Osteocyte (in vitro differentiated cells): ENCODE measurements around the gene OXSR1. TPM values are rescaled to one million over a fixed set of nuclear protein-coding genes. Genes with fewer than 3 reads are reported as not detected.
A peak's percentile ranks its signal among the peaks of the same experiment; 100 is the strongest.

Experiments used
- DNase-seq: peaks from one replicate; pipeline ENCODE4 v3.0.0; 2021; ENCODE audit warnings: mixed read lengths; ENCODE audit not compliant: unreplicated experiment; ENCODE audit errors: extremely low spot score
- H3K27ac Mint-ChIP-seq: one replicate; pipeline ENCODE4 v1.8.0; 2021; ENCODE audit warnings: mild to moderate bottlenecking, mixed read lengths; ENCODE audit not compliant: unreplicated experiment
- H3K27me3 Mint-ChIP-seq: one replicate; pipeline ENCODE4 v1.8.0; 2021; ENCODE audit warnings: mixed read lengths; ENCODE audit not compliant: unreplicated experiment
- H3K36me3 Mint-ChIP-seq: one replicate; pipeline ENCODE4 v1.8.0; 2021; ENCODE audit warnings: mixed read lengths; ENCODE audit not compliant: unreplicated experiment
- H3K4me1 Mint-ChIP-seq: one replicate; pipeline ENCODE4 v1.8.0; 2021; ENCODE audit warnings: mixed read lengths; ENCODE audit not compliant: unreplicated experiment
- H3K4me3 Mint-ChIP-seq: one replicate; pipeline ENCODE4 v1.8.0; 2021; ENCODE audit warnings: mild to moderate bottlenecking, moderate library complexity, mixed read lengths; ENCODE audit not compliant: unreplicated experiment
- H3K9me3 Mint-ChIP-seq: one replicate; pipeline ENCODE4 v1.8.0; 2021; ENCODE audit warnings: mixed read lengths; ENCODE audit not compliant: unreplicated experiment
- total RNA-seq: library from RNA; stranded (reverse); gene quantifications from 2 replicates; pipeline ENCODE4 v1.2.1, GENCODE V29; 2021
- TF ChIP-seq, protein P1 (sequence below): fragments of 200-600 bp; sonication (generic); IDR thresholded peaks from 2 replicates; pipeline ENCODE4 v1.5.0; 2021; ENCODE audit warnings: antibody characterized with exemption, mild to moderate bottlenecking, moderate library complexity

Gene OXSR1
- total RNA-seq, 1 donor from 2014 or later, result 57.8 TPM

DNA sequence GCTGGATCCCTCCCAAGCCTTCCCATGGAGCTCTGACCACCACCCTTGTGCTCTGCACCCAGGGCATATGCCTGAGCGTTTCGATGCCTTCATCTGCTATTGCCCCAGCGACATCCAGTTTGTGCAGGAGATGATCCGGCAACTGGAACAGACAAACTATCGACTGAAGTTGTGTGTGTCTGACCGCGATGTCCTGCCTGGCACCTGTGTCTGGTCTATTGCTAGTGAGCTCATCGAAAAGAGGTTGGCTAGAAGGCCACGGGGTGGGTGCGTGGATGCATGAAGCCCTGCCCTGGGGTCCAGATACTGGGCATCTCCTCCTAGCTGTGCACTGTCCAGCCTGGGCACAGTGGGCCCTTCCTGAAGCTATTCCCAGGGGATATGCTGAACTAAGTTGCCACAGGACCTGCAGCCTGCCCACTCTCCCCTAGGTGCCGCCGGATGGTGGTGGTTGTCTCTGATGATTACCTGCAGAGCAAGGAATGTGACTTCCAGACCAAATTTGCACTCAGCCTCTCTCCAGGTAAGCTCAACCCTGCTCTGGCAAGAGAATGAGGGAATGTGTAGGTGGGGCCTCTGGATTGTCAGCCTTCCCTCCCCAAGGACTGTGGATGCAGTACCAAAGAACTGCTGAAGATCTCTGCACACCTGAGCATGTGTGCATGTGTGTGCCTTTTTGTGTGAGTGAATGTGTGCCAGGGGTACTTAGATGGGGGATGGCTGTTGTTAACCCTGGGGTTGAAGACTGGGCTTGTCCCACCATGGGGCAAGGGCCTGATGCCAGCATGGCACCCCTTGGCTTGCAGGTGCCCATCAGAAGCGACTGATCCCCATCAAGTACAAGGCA is 24.8 kb upstream of the OXSR1 start:
- Mint-ChIP-seq H3K4me1 (peaks cover 20% of the 10 kb centered on the region), H3K36me3 (peaks cover 7% of the 10 kb centered on the region), H3K27ac (no peak overlapping the region), H3K4me3 (no peak overlapping the region), H3K9me3 (no peaks in the 10 kb centered on the region), H3K27me3 (peaks cover 20% of the 10 kb centered on the region)
- no peak for DNase-seq
- TF ChIP-seq, protein P1, sequence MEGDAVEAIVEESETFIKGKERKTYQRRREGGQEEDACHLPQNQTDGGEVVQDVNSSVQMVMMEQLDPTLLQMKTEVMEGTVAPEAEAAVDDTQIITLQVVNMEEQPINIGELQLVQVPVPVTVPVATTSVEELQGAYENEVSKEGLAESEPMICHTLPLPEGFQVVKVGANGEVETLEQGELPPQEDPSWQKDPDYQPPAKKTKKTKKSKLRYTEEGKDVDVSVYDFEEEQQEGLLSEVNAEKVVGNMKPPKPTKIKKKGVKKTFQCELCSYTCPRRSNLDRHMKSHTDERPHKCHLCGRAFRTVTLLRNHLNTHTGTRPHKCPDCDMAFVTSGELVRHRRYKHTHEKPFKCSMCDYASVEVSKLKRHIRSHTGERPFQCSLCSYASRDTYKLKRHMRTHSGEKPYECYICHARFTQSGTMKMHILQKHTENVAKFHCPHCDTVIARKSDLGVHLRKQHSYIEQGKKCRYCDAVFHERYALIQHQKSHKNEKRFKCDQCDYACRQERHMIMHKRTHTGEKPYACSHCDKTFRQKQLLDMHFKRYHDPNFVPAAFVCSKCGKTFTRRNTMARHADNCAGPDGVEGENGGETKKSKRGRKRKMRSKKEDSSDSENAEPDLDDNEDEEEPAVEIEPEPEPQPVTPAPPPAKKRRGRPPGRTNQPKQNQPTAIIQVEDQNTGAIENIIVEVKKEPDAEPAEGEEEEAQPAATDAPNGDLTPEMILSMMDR, result no peak

DNA sequence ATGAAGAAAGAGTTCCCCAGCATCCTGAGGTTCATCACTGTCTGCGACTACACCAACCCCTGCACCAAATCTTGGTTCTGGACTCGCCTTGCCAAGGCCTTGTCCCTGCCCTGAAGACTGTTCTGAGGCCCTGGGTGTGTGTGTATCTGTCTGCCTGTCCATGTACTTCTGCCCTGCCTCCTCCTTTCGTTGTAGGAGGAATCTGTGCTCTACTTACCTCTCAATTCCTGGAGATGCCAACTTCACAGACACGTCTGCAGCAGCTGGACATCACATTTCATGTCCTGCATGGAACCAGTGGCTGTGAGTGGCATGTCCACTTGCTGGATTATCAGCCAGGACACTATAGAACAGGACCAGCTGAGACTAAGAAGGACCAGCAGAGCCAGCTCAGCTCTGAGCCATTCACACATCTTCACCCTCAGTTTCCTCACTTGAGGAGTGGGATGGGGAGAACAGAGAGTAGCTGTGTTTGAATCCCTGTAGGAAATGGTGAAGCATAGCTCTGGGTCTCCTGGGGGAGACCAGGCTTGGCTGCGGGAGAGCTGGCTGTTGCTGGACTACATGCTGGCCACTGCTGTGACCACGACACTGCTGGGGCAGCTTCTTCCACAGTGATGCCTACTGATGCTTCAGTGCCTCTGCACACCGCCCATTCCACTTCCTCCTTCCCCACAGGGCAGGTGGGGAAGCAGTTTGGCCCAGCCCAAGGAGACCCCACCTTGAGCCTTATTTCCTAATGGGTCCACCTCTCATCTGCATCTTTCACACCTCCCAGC is 24.0 kb upstream of the OXSR1 start:
- DNase-seq, result no peak
- Mint-ChIP-seq H3K27me3 (peaks cover 23% of the 10 kb centered on the region), H3K9me3 (peaks cover 3% of the 10 kb centered on the region), H3K27ac (no peak overlapping the region), H3K4me3 (no peak overlapping the region), H3K4me1 (peaks cover 12% of the 10 kb centered on the region), H3K36me3 (peaks cover 7% of the 10 kb centered on the region)
- TF ChIP-seq, protein P1, result no peak

DNA sequence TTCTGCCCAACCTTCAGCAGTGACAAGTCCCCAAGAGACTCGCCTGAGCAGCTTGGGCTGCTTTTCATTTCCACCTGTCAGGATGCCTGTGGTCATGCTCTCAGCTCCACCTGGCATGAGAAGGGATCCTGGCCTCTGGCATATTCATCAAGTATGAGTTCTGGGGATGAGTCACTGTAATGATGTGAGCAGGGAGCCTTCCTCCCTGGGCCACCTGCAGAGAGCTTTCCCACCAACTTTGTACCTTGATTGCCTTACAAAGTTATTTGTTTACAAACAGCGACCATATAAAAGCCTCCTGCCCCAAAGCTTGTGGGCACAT is 23.4 kb upstream of the OXSR1 start:
- TF ChIP-seq, protein P1, result no peak
- Mint-ChIP-seq H3K4me3 (no peak overlapping the region), H3K9me3 (peaks cover 9% of the 10 kb centered on the region), H3K27ac (no peak overlapping the region), H3K36me3 (peaks cover 9% of the 10 kb centered on the region), H3K27me3 (peaks cover 23% of the 10 kb centered on the region), H3K4me1 (peaks cover 12% of the 10 kb centered on the region)
- DNase-seq, result no peak

DNA sequence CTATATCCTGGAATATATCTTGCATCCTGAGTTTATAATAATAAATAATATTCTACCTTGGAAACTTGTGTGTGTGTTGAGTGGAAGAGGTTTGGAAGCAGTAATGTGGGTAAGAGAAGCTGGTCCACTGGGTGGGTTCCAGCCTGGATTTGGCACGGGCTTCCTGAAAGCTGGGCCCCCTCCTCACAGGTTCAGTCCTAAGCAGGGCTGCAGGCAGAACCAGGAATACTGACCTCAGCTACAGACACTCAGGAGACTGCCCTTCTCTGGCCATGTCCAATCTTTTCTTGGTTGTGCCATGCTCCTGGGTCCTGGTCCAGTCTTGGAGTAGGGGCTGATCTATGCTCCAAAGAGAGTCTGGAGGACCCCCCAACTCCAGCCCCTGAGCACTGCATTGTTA is 22.4 kb upstream of the OXSR1 start:
- peaks cover 9% of the 10 kb centered on the region for H3K36me3 Mint-ChIP-seq
- peaks cover 8% of the 10 kb centered on the region for H3K4me1 Mint-ChIP-seq
- H3K9me3 Mint-ChIP-seq, result peaks cover 18% of the 10 kb centered on the region
- TF ChIP-seq, protein P1, result no peak
- H3K4me3 Mint-ChIP-seq, result no peak overlapping the region
- peak; percentile 67 for DNase-seq
- peaks cover 23% of the 10 kb centered on the region for H3K27me3 Mint-ChIP-seq
- H3K27ac Mint-ChIP-seq, result no peak overlapping the region

DNA sequence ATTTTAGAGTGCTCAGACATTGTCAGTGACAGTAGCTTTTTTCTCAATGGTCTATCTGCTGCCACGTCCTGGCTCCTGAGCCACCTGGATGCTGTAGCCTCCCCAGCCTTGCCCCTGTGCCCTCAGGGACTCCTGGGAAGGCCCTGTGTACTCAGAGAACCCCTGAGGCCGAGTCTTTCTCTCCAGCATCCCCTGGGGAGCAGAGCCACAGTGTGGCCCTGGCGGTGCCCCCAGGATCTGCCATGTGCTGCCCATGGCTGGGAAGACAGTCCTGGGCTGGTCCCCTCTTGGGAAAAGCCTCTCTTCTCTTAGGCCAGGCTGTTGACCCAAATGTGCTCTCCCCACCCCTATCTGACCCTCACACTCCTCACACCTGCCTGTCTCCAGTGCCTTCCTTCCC is 21.8 kb upstream of the OXSR1 start:
- TF ChIP-seq, protein P1, result no peak
- DNase-seq, result no peak
- Mint-ChIP-seq H3K4me1 (peaks cover 3% of the 10 kb centered on the region), H3K9me3 (peaks cover 18% of the 10 kb centered on the region), H3K4me3 (no peak overlapping the region), H3K27me3 (peaks cover 23% of the 10 kb centered on the region), H3K27ac (no peak overlapping the region), H3K36me3 (peaks cover 9% of the 10 kb centered on the region)
